Activated naive CD8-positive, alpha-beta T cell treated with anti-CD3 and anti-CD28 coated beads, Interleukin-2, amount 50 U/mL, for 16 hours (primary cell): Measurements from ENCODE around the gene METTL1.

Experiments
- DNase-seq: peaks from one replicate; pipeline ENCODE4 v3.0.0-alpha.2; 2020; ENCODE audit warnings: low read depth, low spot score

Gene METTL1

DNA sequence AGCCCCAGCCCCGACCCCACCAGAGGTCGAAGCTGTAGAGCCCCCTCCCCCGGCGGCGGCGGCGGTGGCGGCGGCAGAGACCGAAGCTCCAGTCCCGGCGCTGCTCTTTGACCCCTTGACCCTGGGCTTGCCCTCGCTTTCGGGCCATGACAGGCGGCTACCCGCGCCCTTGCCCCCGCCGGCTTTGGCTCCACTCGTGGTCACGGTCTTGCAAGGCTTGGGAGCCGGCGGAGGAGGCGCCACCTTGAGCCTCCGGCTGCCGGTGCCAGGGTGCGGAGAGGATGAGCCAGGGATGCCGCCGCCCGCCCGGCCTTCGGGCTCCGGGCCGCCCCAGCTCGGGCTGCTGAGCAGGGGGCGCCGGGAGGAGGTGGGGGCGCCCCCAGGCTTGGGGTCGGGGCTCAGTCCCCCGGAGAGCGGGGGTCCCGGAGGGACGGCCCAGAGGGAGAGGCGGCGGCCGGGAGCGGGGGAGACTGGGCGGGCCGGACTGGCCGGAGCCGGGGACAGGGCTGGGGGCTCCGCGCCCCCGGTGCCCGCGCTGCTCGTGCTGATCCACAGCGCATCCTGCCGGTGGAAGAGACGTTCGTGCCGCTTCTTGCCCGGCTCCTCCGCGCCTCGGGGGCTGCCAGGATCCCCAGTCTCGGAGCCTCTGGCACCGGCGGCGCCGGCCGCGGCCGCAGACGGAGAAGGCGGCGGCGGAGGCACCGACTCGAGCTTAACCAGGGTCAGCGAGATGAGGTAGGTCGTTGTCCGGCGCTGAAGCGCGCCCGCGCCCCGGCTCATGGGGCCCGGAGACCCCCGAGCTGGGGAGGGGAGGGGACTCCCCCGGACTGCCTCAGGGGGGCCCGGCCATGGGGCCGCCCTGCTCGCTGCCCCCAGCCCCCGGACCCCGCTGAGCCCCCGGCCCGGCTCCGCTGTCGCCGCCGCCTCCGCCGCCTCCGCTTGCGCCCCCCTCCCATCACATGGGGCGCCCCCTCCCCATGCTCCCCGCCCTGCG, 34.1 kb downstream of the METTL1 start:
- DNase-seq, result no peak

DNA sequence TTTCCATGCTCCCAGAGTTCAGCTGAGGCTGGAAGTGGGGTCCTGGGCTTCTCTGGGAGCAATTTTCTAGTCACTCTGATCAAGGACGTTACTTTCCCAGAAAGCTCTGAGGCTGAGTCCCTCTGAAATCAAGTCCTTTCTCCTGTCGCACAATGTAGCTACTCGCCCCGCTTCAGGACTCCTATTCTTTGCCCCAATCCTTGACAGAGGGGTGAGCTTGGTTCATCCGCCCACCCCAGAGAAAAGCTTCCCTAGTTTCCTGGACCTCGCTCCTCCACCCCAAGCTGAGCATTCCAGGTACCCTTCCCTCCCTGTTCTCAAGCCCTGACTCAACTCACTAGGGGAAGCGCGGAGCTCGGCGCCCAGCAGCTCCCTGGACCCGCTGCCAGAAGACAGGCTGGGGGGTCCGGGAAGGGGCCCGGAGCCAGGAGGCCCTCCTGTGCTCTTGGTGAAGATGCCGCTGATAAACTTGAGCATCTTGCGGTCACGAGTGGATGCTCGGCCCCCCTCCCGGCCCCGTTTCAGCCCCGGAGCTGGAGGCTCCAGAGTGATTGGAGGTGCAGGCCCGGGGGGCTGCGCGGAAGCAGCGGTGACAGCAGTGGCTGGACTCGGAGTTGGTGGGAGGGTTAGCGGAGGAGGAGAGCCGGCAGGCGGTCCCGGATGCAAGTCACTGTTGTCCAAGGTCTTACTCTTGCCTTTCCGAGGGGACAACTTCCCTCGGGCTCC, 35.0 kb downstream of the METTL1 start:
- no peak for DNase-seq

DNA sequence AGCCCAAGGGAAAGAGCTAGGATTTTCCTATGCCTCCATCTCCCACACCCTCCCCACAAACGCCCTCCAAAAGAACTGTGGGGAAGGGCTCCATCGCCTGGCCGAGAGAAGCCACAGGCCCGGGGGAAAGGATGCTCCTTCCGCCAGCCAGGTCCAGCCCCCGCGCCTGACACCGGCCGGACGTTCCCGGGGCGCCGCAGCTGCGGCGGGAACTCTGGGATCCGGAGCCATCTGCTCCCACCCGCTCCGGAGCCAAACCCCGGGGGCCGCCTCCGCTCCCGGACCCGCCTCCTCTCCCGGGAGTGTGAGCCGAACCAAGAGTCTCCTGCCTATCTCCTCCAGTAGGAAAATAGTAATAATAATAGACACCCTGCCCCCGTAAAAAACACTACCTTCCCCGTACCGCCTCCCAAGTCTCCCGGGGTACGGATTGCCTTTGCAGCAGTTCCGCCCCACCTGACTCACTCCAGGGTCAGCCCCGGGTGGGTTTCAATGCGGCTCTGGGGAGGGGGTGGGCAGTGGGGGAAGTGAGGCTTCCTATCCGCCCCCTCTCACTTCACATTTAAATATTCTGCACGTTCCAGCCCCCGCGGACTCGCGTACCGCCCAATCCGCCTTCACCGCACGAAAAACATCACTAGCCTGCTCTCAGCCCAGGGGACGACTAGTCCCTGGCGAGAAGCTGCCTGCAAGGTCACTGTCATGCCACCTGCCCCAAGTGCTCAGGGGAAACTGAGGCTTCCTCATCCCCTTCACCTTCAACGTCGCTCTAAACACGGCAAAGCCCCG, 35.8 kb downstream of the METTL1 start:
- DNase-seq, result no peak

DNA sequence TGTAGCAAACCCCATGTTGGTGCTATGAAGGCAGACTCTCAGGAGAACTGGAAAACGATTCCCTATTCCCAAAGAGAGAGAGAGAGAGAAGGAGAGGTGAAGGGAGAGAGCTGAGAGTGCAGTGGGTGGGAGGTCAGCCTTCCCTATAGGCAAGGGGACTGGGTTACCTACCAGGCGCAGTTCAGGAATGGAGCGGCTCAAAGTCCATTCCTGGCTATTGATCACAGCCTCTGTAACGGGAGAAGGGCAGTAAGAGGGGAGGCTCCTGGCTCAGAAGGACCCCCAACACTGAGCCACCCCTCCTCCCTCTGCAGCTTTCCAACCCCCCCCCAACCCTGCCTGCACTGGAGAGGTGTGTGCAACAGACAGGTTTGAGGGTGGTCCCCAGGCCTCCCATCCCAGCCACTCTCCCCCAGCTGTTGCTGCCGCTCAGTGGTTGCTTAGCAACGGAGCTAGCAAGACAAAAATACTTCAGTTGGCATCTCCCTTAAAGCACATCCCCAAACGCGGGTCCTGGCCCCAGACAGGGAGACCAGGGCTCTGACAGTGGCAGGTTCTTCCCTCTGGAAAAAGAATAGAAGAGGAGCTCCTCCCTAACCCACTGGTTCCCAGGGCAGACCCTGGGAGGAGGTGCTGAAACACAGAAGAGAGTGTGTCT, 36.6 kb downstream of the METTL1 start:
- DNase-seq, result no peak

DNA sequence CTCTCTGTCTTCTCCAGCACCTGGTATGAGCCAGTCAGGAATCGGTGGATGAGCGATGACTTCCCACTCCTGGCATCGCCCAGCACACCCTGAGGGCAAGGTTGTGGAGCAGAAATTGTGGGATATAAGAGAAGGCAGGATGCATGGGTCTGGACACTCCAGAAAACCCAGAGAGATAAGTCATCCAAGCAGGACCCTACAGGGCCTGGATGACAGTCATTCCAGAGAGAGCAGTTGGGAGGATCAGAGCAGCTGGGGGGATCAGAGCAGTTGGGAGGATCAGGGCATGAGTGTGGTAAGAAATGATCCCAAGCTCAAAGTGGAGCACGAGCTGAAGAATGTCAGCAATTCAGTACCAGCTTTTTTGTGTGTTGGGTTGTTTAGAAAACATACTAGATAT, 37.3 kb downstream of the METTL1 start:
- no peak for DNase-seq

DNA sequence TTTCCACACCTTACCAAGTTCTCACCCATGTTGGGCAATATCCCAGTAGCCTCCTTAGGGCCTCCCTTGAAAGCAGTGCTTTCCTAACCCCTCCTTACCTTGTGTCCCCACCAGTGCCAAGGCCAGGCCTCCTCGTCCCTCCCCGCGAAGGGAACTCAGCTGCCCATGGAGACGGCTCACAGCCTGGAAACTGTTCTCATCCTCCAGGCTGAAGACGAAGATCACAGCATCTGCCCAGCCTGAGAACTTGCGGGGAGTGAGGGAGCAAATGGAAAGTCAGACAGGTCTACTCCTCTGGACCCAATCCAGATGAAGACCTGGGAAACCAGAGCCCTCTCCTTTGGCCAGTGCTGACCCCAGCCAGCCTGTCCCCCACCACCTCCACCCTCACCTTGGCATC, 38.0 kb downstream of the METTL1 start:
- no peak for DNase-seq

DNA sequence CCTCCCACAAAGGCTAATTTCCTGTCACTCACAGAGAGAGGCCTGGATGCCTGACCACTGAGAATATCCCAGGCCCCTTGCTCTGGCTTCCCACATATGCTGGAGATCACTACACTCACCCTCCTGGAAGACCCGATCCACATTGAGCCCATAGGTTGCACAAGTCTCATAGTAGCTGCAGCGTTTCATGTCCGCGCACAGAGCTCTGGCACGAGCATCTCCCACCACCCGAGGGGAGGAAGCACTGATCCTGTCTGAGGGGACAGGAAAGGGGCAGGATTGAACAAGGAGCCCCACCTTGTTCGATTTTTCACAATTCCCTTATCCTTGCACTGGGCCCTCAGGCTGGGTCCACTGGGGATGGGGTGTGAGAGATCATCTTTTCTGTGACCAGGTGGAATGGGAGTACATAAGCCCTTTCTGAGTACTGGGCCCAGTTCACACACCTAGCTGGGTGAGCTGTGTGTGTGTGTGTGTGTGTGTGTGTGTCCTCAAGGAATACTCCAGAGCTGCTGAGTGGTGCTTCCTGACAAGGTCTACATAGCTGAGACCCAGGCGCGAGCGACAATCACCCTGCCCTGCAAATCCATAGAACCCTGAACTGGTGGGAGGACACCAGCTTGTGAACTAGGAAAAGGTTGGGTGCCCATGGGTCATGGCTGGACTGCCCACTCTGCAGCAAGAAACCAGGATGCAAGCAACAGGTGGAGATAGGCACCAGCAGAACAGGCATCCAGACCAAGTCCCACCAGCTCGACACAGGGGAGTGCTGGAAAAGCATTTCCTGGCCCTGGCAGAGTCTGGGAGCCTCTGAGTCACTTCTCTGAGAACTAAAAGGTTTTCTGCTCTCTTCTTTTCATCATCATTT, 38.9 kb downstream of the METTL1 start:
- no peak for DNase-seq

DNA sequence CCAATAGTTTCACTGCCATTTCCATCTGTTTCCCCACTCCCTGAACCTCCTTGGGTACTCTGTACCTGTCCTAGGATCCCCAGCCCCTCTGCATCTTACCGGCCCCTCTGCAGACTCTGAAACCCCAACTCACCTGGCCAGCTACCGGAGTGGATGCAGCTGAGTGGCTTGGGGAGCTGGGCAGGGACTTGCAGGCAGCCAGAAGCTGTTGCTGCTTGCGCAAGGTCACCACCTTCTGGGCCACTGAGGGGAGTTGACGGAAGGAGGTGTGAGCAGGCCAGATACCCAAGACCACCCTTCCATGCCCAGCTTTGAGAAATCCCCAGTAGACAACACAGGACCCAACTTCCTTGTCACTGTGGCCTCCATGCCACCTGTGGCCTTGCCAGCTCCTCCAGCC, 39.6 kb downstream of the METTL1 start:
- DNase-seq, result no peak

DNA sequence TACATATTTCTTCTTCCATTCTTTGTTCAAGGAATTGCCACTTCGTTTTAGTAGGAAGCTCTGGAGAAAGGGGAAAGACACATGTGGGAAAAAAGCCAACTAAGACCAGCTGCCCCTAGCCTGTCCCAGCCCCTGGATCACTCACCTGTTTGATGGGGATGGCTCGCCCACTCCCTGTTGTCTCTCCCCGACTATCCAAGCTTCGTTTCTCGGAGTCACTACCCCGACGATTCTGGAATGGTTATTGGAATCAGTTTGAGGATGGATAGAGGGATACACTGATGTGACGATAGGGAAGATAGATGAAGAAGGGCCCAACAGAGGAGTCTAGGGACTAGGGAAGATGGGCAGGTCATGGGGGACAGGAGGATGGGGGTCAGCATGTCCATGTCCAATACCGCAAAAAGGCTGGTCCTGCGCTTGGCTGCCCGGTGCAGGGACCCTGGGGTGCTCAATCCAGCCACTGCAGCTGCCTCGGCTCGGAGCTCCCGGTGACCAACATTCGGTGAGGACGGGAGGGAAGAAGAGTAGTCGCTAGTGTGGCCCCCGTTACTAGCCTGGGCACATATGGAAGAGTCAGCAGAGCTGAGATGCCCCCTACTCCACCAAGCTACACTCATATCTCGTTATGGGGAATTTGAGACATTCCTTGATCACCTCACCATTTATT, 40.4 kb downstream of the METTL1 start:
- DNase-seq, result no peak

DNA sequence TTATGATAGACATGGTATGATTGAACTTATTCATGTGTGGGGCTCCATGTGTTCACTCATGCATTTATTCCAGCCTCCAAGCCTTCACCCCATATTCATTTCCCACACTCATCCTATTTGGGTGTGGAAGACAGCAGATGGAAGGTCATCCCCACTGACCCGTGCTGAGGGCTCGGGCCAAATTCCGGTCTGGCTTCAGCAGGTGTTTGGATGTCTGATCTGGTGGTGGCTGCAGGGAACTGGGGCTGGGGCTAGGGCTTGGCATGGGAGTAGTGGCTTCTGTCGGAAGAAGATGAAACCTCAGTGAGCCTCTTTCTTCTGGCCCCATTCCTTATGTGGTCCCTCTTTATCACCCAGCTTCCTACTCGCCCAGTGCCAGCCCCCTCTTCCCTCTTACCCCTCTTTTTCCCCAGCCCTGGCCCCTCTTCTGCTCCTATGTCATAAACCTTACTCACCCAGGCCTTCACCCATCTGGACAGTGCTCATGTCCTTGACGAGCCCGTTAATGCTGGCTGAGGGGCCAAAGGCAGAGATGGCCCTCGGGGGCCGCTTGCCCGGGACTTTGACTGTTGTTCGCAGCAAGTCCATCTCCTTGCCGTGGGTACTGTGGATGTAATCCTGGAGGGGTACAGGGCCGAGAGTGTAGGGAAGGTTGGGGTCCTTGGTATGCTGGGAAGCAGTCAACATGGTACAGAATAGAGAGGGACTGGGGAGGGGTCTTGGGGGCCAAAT, 41.4 kb downstream of the METTL1 start:
- DNase-seq, result no peak

DNA sequence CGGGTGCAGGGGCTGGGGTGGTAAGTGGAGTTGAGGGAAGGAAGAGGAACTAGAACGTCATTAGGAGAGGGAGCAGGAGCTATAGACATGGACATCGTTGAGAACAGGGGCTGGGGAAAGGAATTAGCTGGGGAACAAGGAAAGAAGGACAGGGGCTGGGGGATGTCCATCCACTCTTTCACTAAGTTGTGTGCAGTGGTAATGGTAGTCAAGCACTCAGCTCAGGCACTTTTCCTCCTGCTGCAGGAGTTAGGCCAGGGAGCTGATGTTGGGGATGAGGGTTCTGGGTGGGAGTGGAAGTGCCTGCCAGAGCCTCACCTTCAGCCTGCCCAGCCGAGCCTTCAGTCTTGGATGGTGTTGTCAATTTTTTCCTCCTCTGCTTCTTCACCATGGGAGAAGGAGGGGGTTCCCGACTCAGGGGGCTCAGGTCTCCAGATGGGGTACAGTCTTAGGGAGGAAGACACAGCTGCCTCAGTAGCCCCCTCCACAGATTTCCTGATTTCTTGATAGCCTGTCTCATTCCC, 42.5 kb downstream of the METTL1 start:
- DNase-seq, result no peak

DNA sequence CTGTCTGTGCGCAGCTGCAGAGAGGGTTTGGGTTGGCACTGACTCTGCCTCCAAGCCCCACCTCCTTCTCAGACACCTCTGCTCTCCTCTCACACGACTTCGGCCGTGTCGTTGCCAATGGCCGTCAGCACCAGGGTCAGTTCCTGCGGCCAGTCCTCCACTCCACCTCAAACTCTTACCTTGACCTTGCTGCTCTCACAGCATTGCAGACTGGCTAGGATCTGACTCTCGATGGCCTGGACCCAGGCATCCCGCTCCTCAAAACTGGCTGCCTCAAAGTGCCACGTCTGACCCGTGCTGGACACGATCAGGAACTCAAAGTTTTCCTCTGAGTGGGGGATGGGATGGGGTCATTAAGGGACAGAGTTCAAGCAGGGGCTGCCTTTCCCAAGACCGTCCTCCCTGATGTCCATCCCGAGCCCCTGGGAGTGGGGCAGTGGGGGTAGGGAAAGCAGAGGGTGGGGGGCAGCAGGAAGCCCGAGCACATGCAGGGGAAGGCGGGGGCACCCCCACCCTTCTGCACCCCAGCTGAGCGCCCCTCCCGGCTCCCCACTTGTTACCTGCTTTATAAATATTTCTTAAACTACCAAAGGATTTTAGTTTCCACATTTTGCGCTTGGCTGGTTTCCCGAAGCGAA, 44.0 kb downstream of the METTL1 start:
- DNase-seq, result no peak

DNA sequence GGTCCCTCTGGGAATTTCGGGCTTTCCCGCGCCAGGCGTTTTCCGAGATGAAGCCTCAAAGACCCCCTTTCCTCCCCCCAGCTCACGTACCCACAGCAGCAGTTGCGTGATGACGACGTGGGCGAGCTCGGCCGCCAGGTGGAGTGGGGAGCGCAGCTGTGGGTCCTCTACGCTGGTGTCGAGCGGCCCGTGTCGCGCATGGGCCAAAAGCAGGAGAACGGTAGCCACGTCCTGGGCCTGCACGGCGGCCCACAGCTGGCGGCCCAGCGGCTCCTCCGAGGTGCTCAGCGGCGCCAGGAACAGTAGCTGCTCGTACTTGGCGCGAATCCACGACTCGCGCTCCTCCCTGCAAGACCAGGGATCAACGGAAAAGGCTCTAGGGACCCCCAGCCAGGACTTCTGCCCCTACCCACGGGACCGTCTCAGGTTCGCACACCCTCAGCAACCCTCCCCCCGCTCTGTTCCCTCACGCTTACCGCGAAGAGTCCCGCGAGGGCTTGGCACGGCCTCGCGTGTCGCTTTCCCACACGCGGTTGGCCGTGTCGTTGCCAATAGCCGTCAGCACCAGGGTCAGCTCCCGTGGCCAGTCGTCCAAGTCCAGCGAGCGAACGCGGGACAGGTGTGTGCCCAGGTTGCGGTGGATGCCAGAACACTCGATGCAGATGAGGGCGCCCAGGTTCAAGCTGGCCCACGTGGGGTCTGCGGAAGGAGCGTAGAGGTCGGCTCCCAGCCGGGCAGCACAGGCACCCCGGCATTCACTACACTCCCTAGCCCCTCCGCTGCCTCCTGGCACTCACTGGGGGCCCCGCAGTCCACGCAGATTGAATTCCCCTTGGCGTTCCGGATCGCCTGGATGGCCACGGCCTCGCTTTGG, 44.8 kb downstream of the METTL1 start:
- DNase-seq, result no peak

DNA sequence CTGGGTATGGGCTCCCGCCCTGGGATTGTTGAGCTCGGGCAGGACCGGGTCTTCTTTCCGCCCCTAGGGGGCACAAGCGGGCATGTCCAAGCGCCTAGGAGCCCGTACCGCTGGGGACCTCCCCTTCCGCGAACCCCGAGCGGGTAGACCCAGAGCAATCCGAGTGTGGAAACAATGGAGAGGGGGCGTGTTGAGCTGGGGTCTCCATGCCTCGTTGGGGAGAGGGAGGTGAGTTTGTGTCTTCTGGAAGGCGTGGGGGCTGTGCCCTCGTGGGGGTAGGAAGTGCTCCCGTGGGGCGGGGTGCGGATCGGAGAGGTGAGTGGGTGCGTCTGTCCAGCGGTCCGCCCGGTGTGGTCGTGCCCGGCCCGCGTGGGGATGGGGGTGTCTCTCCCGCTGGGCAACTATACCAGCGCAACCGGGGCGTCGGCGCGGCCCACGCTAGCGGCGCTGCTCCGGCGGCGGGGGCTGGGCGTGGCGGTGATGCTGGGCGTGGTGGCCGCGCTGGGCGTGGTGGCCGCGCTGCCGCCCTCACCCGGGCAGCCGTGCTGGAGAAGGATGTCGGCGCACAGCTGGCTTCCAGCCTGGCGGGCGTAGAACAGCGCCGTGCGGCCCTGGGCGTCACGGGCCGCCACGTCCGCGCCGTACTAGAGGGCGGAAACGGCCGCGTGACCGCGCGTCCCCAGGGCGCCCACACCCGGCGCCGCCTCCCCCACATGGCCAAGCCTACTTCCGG, 45.6 kb downstream of the METTL1 start:
- no peak for DNase-seq

DNA sequence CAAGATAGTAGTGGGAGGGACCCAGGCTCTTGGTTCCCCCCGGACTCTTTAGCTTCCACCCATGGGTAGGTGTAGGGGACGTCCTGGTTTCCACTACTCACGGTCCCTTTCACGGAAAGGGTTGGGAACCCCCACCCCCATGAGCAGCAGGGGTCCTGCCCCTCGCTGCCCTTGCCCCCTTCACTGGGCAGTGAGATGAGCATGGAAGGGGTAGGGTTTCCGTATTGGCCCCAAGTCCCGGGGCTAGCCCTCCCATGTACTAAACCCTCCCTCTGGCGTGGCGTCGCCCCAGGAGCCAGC, 46.1 kb downstream of the METTL1 start:
- no peak for DNase-seq

DNA sequence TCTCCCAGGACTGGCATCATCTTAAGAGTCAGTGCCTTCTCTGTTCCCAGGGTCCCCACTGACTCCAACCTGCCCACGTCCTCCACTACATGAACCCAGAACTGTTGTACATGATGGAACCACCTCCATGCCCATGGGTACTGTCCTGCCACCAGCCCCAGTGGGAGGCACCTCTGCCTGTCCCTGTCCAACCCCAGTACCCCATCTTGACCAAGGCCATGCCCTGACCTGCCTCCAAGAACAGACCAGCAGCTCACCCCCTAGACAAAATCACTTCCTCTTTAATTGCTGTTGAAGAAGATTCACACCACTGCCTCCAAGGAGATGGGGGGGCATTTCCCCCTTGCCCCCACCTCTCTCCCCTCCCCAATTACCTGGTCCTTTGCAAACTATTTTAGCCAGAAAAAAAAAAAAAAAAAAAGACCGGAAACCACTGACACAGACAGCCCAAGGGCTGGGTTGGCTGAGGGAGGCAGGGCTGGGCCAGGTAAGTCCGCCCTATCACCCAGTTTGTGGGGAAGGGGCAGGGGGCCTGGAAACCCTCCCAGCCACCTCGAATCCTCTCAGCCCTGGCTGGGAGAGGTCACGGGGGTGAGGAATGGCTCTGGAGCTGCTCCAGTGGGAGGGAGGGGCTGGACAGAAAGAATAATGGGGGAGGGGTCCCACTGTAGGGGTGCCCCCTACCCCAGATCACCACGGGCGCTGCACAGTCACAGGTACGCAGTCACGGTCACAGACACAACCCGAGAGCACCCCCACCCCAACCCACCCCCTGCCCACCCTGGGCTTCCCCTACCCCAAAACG, 46.8 kb downstream of the METTL1 start:
- DNase-seq, result no peak
